HG03139 (cell line): ENCODE results near the gene ATF7.
"Not testable (repeated sequence)": the region's sequence is repeated elsewhere in the genome, so short reads cannot be mapped to it uniquely, and the experiment has no call there.

Experiments used
- ATAC-seq: cut with Tn5 transposase; IDR thresholded peaks from one replicate; pipeline ENCODE4 v1.9.1; 2021; ENCODE audit not compliant: unreplicated experiment

The ATF7 gene

GRCh38 chr12:53598971-53599370 lies 27.2 kb downstream of the ATF7 start:
- ATAC-seq: not testable (repeated sequence)

DNA sequence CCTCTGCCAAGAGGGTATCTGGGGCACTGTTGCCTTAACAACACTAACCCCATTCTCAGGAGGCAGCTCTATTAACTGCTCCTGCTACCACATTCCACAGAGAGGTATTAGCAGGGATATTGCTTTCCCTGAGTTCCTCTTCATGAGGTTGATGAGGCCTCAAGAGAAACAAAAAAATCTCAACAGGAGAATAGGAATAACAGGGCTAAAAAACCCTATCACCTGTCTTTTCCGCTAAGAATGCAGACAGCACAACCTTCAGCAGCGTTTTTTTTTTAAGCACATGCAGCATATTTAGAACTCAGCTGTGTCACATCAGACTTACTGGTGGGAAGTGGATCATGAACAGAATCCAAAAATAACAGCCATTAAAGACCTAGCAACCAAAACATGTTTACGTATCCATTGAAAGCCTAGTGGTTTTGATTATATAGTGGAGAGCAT lies 29.2 kb downstream of the ATF7 start:
- no peak for ATAC-seq

DNA sequence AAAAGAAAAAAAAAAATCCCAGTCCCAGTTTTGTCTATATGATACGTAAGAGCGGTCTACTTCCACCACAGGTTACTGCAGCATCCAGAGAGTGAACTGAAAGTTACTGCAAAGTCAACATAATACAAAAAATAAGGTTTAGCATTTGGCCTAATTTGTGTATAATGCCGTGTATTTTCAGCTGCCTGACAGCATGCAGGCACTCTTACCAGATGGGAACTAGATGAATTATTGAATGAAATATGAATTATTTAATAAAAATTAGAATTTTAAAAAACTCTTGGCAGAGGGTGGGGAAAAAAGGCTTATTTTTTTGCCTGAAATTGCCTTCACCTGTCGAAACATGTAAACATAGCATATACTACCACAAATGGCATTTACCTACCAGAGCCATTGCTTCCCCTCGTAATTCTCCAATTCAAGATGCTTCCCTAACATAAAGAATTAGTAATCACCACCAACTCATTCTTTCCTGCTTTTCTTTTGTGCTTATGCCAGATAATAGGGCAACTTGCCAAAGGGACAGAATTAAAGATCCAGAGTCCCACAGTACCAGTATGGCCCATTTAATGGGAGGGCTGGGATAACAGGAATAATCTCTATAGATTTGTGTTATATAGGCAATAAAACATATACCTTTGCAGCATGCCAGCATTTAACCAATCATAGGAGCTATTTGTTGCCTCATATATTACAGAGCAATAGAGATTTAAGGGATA lies 31.1 kb downstream of the ATF7 start:
- no peak for ATAC-seq

- ATAC-seq: no peak
Observed at GRCh38 chr12:53593707-53594106, 32.5 kb downstream of the ATF7 start.

- ATAC-seq: no peak
Observed at GRCh38 chr12:53593031-53593430, 33.2 kb downstream of the ATF7 start.

GRCh38 chr12:53592426-53592825 lies 33.8 kb downstream of the ATF7 start:
- no peak for ATAC-seq

- no peak for ATAC-seq
Observed at GRCh38 chr12:53591301-53592206, 34.6 kb downstream of the ATF7 start.

- no peak for ATAC-seq
Observed at GRCh38 chr12:53590652-53591051, 35.5 kb downstream of the ATF7 start.

- no peak for ATAC-seq
Observed at GRCh38 chr12:53589915-53590314, 36.3 kb downstream of the ATF7 start.

GRCh38 chr12:53589423-53589822 lies 36.8 kb downstream of the ATF7 start:
- no peak for ATAC-seq

- ATAC-seq: no peak
Observed at GRCh38 chr12:53588123-53588522, 38.1 kb downstream of the ATF7 start.

DNA sequence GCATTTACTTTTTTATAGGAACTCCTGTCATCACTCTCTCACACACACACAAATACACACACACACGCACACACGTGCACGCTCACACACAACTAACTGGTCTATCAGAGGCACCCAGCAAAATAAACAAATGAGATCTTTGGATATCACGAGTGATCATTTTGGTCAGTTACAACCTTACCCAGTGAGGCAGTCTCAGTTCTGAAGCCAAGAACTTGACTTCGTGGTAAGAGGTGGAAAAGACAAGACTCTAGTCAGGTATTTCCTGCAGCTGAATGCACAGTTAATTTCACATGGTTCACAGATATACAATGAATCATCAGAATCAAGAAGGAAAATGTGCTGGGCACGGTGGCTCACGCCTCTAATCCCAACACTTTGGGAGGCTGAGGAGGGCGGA lies 39.4 kb downstream of the ATF7 start:
- no peak for ATAC-seq

GRCh38 chr12:53585448-53586125 lies 40.6 kb downstream of the ATF7 start:
- ATAC-seq: peak; percentile 61

GRCh38 chr12:53579545-53579955 lies 46.6 kb downstream of the ATF7 start:
- no peak for ATAC-seq

GRCh38 chr12:53578783-53579182 lies 47.4 kb downstream of the ATF7 start:
- ATAC-seq: no peak

GRCh38 chr12:53577941-53578352 lies 48.2 kb downstream of the ATF7 start:
- ATAC-seq: no peak

- ATAC-seq: no peak
Observed at GRCh38 chr12:53575502-53576249, 50.5 kb downstream of the ATF7 start.

DNA sequence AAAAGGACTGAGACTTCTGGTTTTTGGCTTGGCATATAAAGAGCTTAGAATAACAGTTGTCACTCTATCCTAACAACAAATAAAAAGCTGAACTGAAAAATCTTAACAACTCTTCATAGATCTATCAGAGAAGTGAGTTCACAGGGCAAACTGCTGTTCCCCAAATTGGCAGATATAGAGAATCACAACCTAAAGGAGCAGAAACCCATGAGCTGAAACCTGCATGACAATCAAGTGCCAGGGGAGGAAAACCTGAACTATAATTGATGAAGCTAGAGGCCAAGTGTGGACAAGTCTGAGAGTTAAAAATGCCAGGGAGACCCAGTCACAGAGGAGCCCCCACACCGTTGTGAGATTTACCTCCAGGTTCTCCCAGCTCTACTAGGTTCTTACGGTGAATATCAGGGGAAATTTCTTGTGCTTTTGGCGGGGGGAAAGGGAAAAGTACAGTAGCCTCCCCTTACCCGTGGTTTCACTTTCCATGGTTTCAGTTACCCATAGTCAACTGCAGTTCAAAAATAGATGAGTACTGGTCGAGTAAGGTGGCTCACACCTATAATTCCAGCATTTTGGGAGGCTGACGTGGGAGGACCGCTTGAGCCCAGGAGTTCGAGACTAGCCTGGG lies 53.9 kb downstream of the ATF7 start:
- ATAC-seq: no peak

DNA sequence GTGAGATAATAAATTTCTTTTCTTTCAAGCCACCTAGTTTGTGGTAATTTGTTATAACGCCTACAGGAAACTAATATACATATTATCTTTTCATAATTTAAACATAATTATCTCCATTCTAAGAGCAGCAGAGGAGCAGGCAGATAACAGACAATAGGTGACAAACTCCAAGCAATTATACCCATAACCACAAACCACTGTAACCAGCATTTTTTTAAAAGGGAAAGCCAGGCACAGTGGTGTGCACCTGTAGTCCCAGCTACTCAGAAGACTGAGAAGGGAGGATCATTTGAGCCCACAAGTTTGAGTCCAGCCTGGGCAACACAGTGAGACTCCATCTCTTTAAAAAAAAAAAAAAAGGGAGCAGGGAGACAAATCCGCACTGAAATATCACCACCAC lies 54.9 kb downstream of the ATF7 start:
- no peak for ATAC-seq

GRCh38 chr12:53568809-53569557 lies 57.2 kb downstream of the ATF7 start:
- ATAC-seq: no peak
